ENCODE results near the gene APOL5. TPM values are rescaled to one million over a fixed set of nuclear protein-coding genes. Genes with fewer than 3 reads are reported as not detected.
"Not testable (repeated sequence)": the region's sequence is repeated elsewhere in the genome, so short reads cannot be mapped to it uniquely, and the experiment has no call there.

APOL5 gene
- total and polyA plus RNA-seq, 7 donors = not detected

DNA sequence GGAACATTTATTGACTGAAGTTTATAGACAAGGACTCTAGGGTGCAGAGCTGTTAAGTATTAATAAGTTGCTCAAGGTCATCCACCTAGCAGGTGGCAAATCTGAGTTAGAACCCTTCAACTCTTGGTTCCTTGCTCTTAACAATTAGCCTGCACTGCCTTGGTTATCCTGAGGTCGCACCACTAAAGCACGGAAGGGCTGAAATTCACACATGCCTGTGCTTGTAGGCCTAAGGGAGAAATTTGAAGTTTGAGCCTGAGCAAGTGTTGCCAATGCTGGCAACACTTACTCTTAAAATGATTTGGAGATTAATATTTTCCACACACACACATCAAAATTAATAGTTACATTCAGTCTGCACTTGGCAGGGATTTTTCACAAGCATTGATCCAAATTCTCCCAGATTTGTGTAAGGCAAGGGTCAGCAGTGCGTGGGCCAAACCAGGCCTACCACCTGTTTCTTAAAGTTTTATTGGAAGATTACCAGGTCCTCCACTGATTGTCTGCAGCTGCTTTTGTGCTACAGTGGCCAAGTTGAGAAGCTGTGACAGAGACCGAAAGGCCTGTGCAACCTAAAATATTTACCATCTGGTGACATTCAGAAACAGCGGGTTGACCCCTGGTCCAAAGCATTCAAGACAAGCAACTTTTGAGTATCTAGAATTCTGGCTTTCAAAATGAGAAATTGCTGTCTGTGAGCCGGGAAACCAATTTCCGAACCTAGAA lies 16.3 kb downstream of the APOL5 start:
- peaks cover 0 to 13% (median 0%) of the 10 kb centered on the region in 4 donors for H3K4me1 ChIP-seq
- no peak overlapping the region for H3K4me3 ChIP-seq
- no peaks in the 10 kb centered on the region for H3K9me3 ChIP-seq
- H3K27ac ChIP-seq = no peak overlapping the region
- no peak for DNase-seq
- H3K27me3 ChIP-seq = no peaks in the 10 kb centered on the region
- H3K36me3 ChIP-seq = peaks cover 0 to 22% (median under 1%) of the 10 kb centered on the region in 4 donors
- WGBS, 2 donors = 72 to 78% methylated on average over 7 of the region's 7 CpGs
- intact Hi-C loops (cut with DNase I) = no loop called here
- TF ChIP-seq, protein P1, sequence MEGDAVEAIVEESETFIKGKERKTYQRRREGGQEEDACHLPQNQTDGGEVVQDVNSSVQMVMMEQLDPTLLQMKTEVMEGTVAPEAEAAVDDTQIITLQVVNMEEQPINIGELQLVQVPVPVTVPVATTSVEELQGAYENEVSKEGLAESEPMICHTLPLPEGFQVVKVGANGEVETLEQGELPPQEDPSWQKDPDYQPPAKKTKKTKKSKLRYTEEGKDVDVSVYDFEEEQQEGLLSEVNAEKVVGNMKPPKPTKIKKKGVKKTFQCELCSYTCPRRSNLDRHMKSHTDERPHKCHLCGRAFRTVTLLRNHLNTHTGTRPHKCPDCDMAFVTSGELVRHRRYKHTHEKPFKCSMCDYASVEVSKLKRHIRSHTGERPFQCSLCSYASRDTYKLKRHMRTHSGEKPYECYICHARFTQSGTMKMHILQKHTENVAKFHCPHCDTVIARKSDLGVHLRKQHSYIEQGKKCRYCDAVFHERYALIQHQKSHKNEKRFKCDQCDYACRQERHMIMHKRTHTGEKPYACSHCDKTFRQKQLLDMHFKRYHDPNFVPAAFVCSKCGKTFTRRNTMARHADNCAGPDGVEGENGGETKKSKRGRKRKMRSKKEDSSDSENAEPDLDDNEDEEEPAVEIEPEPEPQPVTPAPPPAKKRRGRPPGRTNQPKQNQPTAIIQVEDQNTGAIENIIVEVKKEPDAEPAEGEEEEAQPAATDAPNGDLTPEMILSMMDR (IDR thresholded peaks at IDR 0.05) = no peak
- TF ChIP-seq POLR2AphosphoS5 (IDR thresholded peaks at IDR 0.05) (peak in 2 of 4 donors; percentile 19 to 40), EP300 (IDR thresholded peaks at IDR 0.05) (no peak)

DNA sequence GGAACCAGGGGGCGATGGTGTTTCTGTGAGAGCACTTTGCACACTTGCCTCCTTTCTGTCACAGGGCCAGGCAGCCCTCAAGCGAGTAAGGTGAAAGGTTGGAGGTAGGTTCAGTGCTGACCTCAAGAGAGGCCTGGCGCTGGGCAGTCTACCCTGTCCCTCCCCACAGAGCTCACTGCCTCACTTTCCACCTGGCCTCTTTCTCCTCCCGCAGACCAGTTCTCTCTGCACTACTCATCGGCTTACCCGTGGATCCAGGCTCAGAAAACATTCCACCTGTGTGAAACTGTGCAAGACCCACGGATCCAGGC lies 16.8 kb downstream of the APOL5 start:
- TF ChIP-seq POLR2AphosphoS5 (IDR thresholded peaks at IDR 0.05) (no peak), EP300 (IDR thresholded peaks at IDR 0.05) (no peak), POLR2A (IDR thresholded peaks at IDR 0.05) (no peak)
- TF ChIP-seq, protein P1 (IDR thresholded peaks at IDR 0.05) = no peak
- Histone ChIP-seq H3K27ac (no peak overlapping the region), H3K9me3 (no peaks in the 10 kb centered on the region), H3K4me3 (no peak overlapping the region), H3K4me1 (peaks cover 0 to 13% (median 0%) of the 10 kb centered on the region in 4 donors), H3K27me3 (no peaks in the 10 kb centered on the region), H3K36me3 (peaks cover 0 to 24% (median 3%) of the 10 kb centered on the region in 4 donors)
- intact Hi-C loops (cut with DNase I) = no loop called here
- WGBS, 2 donors = 86 to 90% methylated on average over 7 of the region's 7 CpGs
- no peak for DNase-seq

DNA sequence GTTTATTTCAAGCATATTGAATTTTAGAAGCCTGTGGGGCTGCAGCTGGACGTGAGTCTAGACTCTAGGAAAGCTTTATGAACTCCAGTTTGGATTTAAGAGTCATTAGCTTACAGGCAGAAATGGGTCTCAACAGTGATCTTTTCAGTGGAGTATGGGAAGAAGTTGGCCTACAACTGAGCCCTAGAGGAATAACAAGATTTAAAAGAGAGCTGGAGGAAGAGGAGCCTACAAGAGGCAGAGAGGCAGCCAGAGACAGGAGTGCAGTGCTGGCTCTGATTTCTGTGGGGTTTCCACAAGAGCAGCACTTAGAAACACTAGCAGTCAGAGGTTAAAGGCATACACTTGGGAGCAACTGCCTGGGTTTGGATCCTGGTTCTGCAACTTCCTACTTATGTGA lies 17.9 kb downstream of the APOL5 start:
- Histone ChIP-seq H3K4me3 (no peak overlapping the region), H3K9me3 (no peaks in the 10 kb centered on the region), H3K27ac (no peak overlapping the region), H3K36me3 (peaks cover 0 to 24% (median 3%) of the 10 kb centered on the region in 4 donors), H3K4me1 (peaks cover 0 to 18% (median 0%) of the 10 kb centered on the region in 4 donors), H3K27me3 (no peaks in the 10 kb centered on the region)
- DNase-seq = no peak
- 76 to 91% methylated on average over 1 of the region's 1 CpG for WGBS, 2 donors
- TF ChIP-seq POLR2A (IDR thresholded peaks at IDR 0.05) (no peak), POLR2AphosphoS5 (IDR thresholded peaks at IDR 0.05) (no peak), EP300 (IDR thresholded peaks at IDR 0.05) (no peak)
- TF ChIP-seq, protein P1 (IDR thresholded peaks at IDR 0.05) = no peak
- intact Hi-C loops (cut with DNase I) = no loop called here

DNA sequence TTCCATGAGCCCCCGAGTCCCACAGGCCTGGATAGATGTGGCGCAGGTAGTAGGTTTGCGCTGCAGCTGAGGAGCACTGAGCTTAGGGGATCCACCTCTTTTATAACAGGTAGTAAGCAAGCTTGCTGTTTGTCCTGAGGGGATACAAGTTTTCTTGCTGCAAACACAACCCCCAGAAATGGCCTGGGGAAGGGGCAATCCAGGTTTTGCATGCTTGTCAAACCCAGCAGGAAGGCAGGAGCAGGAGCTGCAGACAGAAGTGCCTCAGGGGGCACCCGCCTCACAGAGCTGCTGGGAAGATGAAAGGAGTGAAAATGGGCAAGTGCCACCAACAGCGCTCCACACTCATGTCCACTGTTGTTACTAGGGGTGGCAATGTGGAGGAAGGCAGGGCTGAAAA lies 18.5 kb downstream of the APOL5 start:
- Histone ChIP-seq H3K9me3 (no peaks in the 10 kb centered on the region), H3K4me1 (peaks cover 0 to 18% (median 0%) of the 10 kb centered on the region in 4 donors), H3K27me3 (no peaks in the 10 kb centered on the region), H3K36me3 (peaks cover 0 to 29% (median 3%) of the 10 kb centered on the region in 4 donors), H3K4me3 (no peak overlapping the region), H3K27ac (no peak overlapping the region)
- WGBS, 2 donors = 95 to 97% methylated on average over 5 of the region's 5 CpGs
- intact Hi-C loops (cut with DNase I) = no loop called here
- TF ChIP-seq EP300 (IDR thresholded peaks at IDR 0.05) (no peak), POLR2A (IDR thresholded peaks at IDR 0.05) (no peak), POLR2AphosphoS5 (IDR thresholded peaks at IDR 0.05) (no peak)
- TF ChIP-seq, protein P1 (IDR thresholded peaks at IDR 0.05) = no peak
- DNase-seq = no peak

DNA sequence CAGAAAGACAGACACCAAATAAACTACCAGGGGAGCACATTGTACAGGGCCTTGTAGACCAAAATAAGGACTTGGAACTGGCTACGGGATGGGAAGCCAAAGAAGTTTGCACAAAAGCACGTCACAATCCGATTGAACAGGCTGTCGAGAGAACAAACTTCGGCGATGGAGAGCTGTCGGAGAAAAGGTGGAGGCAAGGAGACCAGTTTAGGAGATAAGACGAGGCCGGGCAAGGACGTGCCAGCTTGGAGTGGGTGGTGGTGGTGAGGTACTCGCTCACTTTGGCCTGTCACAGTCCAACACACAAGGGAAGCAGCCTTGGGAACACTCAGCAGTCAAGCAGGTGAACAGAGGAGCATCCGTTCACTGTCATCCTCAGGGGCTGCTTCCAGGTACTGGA lies 19.0 kb downstream of the APOL5 start:
- Histone ChIP-seq H3K27ac (no peak overlapping the region), H3K4me3 (no peak overlapping the region), H3K27me3 (no peaks in the 10 kb centered on the region), H3K4me1 (peaks cover 0 to 18% (median 0%) of the 10 kb centered on the region in 4 donors), H3K36me3 (peaks cover 0 to 33% (median 3%) of the 10 kb centered on the region in 4 donors), H3K9me3 (no peaks in the 10 kb centered on the region)
- intact Hi-C loops (cut with DNase I) = no loop called here
- DNase-seq = no peak
- WGBS, 2 donors = 88 to 94% methylated on average over 12 of the region's 12 CpGs
- TF ChIP-seq POLR2A (IDR thresholded peaks at IDR 0.05) (no peak), POLR2AphosphoS5 (IDR thresholded peaks at IDR 0.05) (no peak), EP300 (IDR thresholded peaks at IDR 0.05) (no peak)
- TF ChIP-seq, protein P1 (IDR thresholded peaks at IDR 0.05) = no peak

DNA sequence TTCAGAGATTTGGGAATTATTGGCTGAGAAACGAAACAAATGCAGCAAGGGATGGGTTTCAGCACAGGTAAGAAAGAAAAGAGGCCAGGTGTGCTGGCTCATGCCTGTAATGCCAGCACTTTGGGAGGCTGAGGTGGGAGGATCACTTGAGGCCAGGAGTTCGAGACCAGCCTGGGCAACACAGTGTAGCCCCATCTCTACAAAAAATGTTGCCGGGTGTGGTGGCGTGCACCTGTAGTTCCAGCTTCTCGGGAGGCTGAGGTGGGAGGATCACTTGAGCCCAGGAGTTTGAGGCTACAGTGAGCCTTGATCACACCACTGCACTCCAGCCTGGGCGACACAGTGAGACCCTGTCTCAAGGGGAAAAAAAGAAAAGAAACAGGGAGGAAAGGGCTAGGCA lies 20.2 kb downstream of the APOL5 start:
- intact Hi-C loops (cut with DNase I) = not testable (repeated sequence)

More for the DNA sequence above, 20.2 kb downstream of the APOL5 start:
- not testable (repeated sequence) for H3K27ac ChIP-seq, H3K27me3 ChIP-seq, DNase-seq, H3K4me3 ChIP-seq, H3K9me3 ChIP-seq
- WGBS, 2 donors = 92 to 93% methylated on average over 6 of the region's 6 CpGs
- Histone ChIP-seq H3K4me1 (peaks cover 0 to 18% (median under 1%) of the 10 kb centered on the region in 4 donors), H3K36me3 (peaks cover 0 to 45% (median 9%) of the 10 kb centered on the region in 4 donors)
